Esophagus squamous epithelium (tissue), 5 donors: ENCODE data around the gene AP3D1. TPM values are rescaled to one million over a fixed set of nuclear protein-coding genes. Genes with fewer than 3 reads are reported as not detected.

ENCODE experiments used
- DNase-seq: peaks from one replicate; lab custom pipeline; 2025; lab: John Stamatoyannopoulos, UW
- H3K27ac ChIP-seq, 4 donors: fragments of 200-600 bp; sonication (generic); one replicate each; pipeline ENCODE4 v1.5.1; 2016 to 2019; ENCODE audit warnings: mild to moderate bottlenecking in 1 of 4
- H3K27me3 ChIP-seq, 4 donors: fragments of 200-600 bp; sonication (generic); 1 replicate in 3 of 4; 2 replicates in 1 of 4; pipeline versions ENCODE4 v1.5.1 to v1.6.0; 2017 to 2021; ENCODE audit warnings: antibody characterized with exemption in 1 of 4
- H3K36me3 ChIP-seq, 3 donors: fragments of 200-600 bp; sonication (generic); one replicate each; pipeline ENCODE4 v1.5.1; 2016 to 2019
- H3K4me1 ChIP-seq, 3 donors: fragments of 200-600 bp; sonication (generic); one replicate each; pipeline ENCODE4 v1.5.1; 2017 to 2019
- H3K4me3 ChIP-seq, 4 donors: fragments of 200-600 bp; sonication (generic); 1 replicate in 3 of 4; 2 replicates in 1 of 4; pipeline ENCODE4 v1.5.1; 2016 to 2019; ENCODE audit warnings: mild to moderate bottlenecking in 2 of 4, moderate library complexity in 1 of 4
- H3K9me3 ChIP-seq, 3 donors: fragments of 200-600 bp; sonication (generic); one replicate each; pipeline ENCODE4 v1.5.1; 2016 to 2019
- POLR2A ChIP-seq, 4 donors: fragments of 450-650 bp; IDR thresholded peaks; one replicate each; pipeline ENCODE4 v1.6.1; 2017; ENCODE audit warnings: antibody characterized with exemption in 4 of 4, mild to moderate bottlenecking in 4 of 4, moderate library complexity in 3 of 4
- WGBS, 2 donors: methylation state at CpG; one replicate each; pipeline ENCODE4 v1.1.5; 2018; 5-methylcytosine and 5-hydroxymethylcytosine counted together
- intact Hi-C: fragments of 100-400 bp; cut with DNase I; formaldehyde crosslinking; loops from one replicate; pipeline ENCODE4 v1.15.0; 2022
- total RNA-seq, 4 donors: library from RNA; depleted of rRNA; stranded (reverse); fragments of >200 nt; gene quantifications; one replicate each; pipeline ENCODE4 v1.1.0, GENCODE V29; 2016
- TF ChIP-seq, protein P1 (sequence below), 6 experiments: fragments of 450-650 bp in 4 of 6; fragments of 200-600 bp in 2 of 6; sonication (generic) in 2 of 6; IDR thresholded peaks; one replicate each; pipeline ENCODE4 v1.5.1; 2016 to 2019; ENCODE audit warnings: antibody characterized with exemption in 6 of 6, mild to moderate bottlenecking in 4 of 6, moderate library complexity in 4 of 6
- donor health status: DM: yes; HTN: yes; CAD: no.

Gene AP3D1
- total RNA-seq, 4 donors from 2014 or later, result 47.7 to 99.9 (median 71.8) TPM

DNA sequence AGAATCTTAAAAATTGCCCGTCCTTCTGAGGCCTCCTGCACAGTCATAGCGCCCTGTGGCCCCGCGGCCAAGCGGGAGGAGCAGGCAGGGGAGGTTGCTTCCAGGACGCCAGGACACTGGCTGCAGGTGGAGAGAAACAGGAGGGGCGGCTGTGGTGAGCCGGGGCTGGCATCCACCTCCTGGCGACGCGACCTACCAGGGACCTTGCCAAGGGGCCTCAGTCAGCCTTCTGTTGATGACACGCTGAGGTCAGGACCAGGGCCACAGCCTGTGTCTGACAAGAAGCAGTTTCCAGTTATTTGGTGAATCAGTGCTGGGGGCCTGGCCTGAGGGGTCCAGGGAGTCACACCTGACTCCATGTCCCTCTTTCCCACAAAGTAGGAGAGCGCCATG is 87.0 kb downstream of the AP3D1 start:
- Histone ChIP-seq H3K27me3 (no peaks in the 10 kb centered on the region), H3K27ac (peak overlapping the region in 3 of 4 donors; percentile 65 to 80 (median 80)), H3K36me3 (no peaks in the 10 kb centered on the region), H3K4me1 (peaks cover 22 to 59% (median 26%) of the 10 kb centered on the region in 3 donors), H3K4me3 (no peak overlapping the region), H3K9me3 (no peaks in the 10 kb centered on the region)
- TF ChIP-seq, protein P1, sequence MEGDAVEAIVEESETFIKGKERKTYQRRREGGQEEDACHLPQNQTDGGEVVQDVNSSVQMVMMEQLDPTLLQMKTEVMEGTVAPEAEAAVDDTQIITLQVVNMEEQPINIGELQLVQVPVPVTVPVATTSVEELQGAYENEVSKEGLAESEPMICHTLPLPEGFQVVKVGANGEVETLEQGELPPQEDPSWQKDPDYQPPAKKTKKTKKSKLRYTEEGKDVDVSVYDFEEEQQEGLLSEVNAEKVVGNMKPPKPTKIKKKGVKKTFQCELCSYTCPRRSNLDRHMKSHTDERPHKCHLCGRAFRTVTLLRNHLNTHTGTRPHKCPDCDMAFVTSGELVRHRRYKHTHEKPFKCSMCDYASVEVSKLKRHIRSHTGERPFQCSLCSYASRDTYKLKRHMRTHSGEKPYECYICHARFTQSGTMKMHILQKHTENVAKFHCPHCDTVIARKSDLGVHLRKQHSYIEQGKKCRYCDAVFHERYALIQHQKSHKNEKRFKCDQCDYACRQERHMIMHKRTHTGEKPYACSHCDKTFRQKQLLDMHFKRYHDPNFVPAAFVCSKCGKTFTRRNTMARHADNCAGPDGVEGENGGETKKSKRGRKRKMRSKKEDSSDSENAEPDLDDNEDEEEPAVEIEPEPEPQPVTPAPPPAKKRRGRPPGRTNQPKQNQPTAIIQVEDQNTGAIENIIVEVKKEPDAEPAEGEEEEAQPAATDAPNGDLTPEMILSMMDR (IDR thresholded peaks at IDR 0.05), result no peak
- no peak for TF ChIP-seq POLR2A (IDR thresholded peaks at IDR 0.05)
- intact Hi-C loops, result no loop called here
- no peak for DNase-seq
- WGBS, 2 donors, result 52 to 69% methylated on average over 11 to 12 of the region's 13 CpGs

DNA sequence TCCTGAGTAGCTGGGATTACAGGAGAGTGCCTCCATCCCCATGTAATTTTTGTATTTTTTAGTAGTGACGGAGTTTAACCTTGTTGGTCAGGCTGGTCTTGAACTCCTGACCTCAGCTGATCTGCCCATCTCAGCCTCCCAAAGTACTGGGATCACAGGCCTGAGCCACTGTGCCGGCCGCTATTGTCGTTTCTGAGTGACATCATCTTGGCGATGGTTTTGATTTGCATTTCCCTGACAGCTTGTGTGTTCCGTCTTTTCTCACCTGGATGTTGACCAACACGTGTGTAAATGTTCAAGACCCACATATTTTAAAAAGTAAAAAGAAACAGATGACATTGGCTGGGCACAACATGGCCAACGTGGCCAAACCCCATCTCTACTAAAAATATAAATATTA is 87.5 kb downstream of the AP3D1 start:
- DNase-seq, result no peak
- intact Hi-C loops, result no loop called here

DNA sequence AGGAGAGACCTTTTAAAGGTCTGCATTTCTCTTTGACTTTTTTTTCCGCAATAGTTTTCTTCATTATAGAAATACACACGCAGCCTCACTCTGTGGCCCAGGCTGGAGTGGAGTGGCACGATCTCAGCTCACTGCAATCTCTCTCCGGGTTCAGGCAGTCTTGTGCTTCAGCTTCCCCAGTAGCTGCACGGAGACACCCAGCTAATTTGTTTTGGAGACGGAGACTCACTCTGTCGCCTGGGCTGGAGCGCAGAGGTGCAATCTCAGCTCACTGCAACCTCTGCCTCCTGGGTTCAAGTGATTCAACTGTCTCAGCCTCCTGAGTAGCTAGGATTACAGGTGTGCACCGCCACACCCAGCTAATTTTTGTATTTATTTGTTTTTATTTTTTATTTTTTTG is 88.6 kb downstream of the AP3D1 start:
- no peak for DNase-seq
- Histone ChIP-seq H3K4me3 (no peak overlapping the region), H3K9me3 (no peaks in the 10 kb centered on the region), H3K36me3 (no peaks in the 10 kb centered on the region), H3K27ac (peak overlapping the region in 2 of 4 donors; percentile 99), H3K4me1 (peaks cover 37 to 71% (median 42%) of the 10 kb centered on the region in 3 donors), H3K27me3 (no peaks in the 10 kb centered on the region)
- 85 to 86% methylated on average over 9 of the region's 9 CpGs for WGBS, 2 donors
- intact Hi-C loops, result no loop called here
- TF ChIP-seq POLR2A (IDR thresholded peaks at IDR 0.05), result no peak

More for the DNA sequence above, 87.5 kb downstream of the AP3D1 start:
- Histone ChIP-seq H3K27ac (peak overlapping the region in 2 of 4 donors; percentile 65 to 80), H3K9me3 (no peaks in the 10 kb centered on the region), H3K4me1 (peaks cover 26 to 61% (median 32%) of the 10 kb centered on the region in 3 donors), H3K4me3 (no peak overlapping the region), H3K27me3 (no peaks in the 10 kb centered on the region), H3K36me3 (no peaks in the 10 kb centered on the region)
- WGBS, 2 donors, result 77 to 79% methylated on average over 8 of the region's 8 CpGs
- TF ChIP-seq, protein P1 (IDR thresholded peaks at IDR 0.05), result no peak

DNA sequence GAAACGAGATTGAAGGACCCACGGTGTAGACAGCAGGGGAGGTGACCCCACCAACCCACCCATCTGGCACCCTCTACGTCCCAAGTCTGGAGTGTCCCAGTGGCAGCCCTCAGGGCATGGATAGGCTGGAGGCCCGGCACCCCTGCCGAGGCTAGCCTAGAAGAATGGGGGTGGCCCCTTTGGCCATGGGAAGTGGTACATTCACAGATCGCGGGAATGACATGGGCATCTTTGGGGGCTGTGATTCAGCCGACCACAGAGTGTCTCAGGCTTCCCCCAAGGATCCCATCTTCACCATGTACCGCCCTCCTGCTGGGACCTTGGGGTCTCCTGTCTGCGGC is 89.0 kb downstream of the AP3D1 start:
- intact Hi-C loops, result no loop called here
- H3K27me3 ChIP-seq, result no peaks in the 10 kb centered on the region
- H3K27ac ChIP-seq, result peak overlapping the region; percentile 98 to 99 (median 99)
- DNase-seq, result no peak
- no peaks in the 10 kb centered on the region for H3K36me3 ChIP-seq
- TF ChIP-seq, protein P1 (IDR thresholded peaks at IDR 0.05), result no peak
- no peak for TF ChIP-seq POLR2A (IDR thresholded peaks at IDR 0.05)
- H3K4me3 ChIP-seq, result peak overlapping the region in 3 of 4 donors; percentile 51 to 83 (median 74)
- 66 to 73% methylated on average over 5 to 9 of the region's 10 CpGs for WGBS, 2 donors
- H3K4me1 ChIP-seq, result peaks cover 41 to 75% (median 47%) of the 10 kb centered on the region in 3 donors
- no peaks in the 10 kb centered on the region for H3K9me3 ChIP-seq

DNA sequence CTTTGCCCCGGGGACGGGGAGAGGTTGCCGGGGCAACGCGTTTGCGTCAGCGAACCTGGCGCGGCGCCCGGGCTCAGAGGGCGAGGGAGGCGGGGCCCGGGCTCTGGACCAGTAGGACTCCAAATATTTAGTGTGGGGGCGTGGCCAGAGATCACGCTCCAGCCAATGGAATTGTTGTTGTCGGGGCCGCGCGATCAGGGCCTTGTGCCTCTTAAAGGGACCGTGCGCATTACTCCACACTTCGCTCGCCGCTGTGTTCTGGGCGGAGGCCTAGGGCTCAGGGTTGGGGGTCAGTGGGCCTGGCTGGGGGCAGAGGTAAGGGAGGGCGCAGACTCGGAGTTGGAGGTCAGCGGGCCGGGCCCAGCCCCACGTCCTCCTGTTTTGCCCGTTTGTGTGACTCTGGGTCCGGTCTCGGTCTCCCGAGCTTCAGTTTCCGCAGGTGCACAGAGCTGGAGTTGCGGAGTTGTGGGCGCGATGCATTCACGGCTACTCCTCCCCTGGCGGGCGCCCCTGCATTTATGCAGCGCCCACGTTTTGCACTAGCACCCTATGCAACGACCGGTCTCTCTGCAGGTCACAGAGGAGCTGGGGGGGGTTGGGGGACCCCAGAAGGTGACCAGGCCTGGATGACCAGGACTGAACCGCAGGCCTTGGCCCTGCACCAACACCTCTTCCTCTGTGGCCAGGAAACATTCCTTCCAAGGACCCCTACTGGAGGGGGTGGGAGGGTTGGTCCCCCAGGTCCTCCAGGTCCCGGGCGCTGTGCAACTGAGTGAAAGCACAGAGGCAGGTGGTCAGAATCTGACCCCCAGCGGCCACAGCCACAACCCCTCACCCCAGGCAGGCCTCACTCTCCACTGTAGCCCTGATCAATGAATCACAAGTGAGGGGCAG is 89.6 kb downstream of the AP3D1 start:
- WGBS, 2 donors, result 0% methylated on average over 14 to 19 of the region's 50 CpGs
- peak; percentile 97 for DNase-seq
- no peaks in the 10 kb centered on the region for H3K9me3 ChIP-seq
- intact Hi-C loops, result no loop called here
- no peaks in the 10 kb centered on the region for H3K27me3 ChIP-seq
- peaks cover 45 to 82% (median 53%) of the 10 kb centered on the region in 3 donors for H3K4me1 ChIP-seq
- no peaks in the 10 kb centered on the region for H3K36me3 ChIP-seq
- TF ChIP-seq POLR2A (IDR thresholded peaks at IDR 0.05), result peak in 1 of 4 donors; percentile 21
- TF ChIP-seq, protein P1 (IDR thresholded peaks at IDR 0.05), result no peak
- peak overlapping the region; percentile 51 to 83 (median 64) for H3K4me3 ChIP-seq
- H3K27ac ChIP-seq, result peak overlapping the region; percentile 98 to 99 (median 99)
